Measurements from ENCODE around the gene SIRPA.

SIRPA gene

GRCh38 chr20:1895674-1896483 lies 672 bp downstream of the SIRPA start:
- TF ChIP-seq, protein P1, sequence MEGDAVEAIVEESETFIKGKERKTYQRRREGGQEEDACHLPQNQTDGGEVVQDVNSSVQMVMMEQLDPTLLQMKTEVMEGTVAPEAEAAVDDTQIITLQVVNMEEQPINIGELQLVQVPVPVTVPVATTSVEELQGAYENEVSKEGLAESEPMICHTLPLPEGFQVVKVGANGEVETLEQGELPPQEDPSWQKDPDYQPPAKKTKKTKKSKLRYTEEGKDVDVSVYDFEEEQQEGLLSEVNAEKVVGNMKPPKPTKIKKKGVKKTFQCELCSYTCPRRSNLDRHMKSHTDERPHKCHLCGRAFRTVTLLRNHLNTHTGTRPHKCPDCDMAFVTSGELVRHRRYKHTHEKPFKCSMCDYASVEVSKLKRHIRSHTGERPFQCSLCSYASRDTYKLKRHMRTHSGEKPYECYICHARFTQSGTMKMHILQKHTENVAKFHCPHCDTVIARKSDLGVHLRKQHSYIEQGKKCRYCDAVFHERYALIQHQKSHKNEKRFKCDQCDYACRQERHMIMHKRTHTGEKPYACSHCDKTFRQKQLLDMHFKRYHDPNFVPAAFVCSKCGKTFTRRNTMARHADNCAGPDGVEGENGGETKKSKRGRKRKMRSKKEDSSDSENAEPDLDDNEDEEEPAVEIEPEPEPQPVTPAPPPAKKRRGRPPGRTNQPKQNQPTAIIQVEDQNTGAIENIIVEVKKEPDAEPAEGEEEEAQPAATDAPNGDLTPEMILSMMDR (IDR thresholded peaks at IDR 0.05; ENCODE audit: extremely low read depth, insufficient read depth, missing control alignments): no peak
- peak; percentile 50 for DNase-seq (ENCODE audit: low spot score)
- in situ Hi-C loops (cut with MboI; ENCODE audit: low pct_unique_long_range_greater_than_20kb, low sequenced_read_pairs, unreplicated experiment): no loop called here

- TF ChIP-seq, protein P1 (IDR thresholded peaks at IDR 0.05; ENCODE audit: extremely low read depth, insufficient read depth, missing control alignments): no peak
- no peak for DNase-seq (ENCODE audit: low spot score)
- in situ Hi-C loops (cut with MboI; ENCODE audit: low pct_unique_long_range_greater_than_20kb, low sequenced_read_pairs, unreplicated experiment): no loop called here
Observed at GRCh38 chr20:1896484-1897258, 1.5 kb downstream of the SIRPA start.

GRCh38 chr20:1897541-1897940 lies 2.3 kb downstream of the SIRPA start:
- TF ChIP-seq, protein P1 (IDR thresholded peaks at IDR 0.05; ENCODE audit: extremely low read depth, insufficient read depth, missing control alignments): no peak
- in situ Hi-C loops (cut with MboI; ENCODE audit: low pct_unique_long_range_greater_than_20kb, low sequenced_read_pairs, unreplicated experiment): no loop called here
- DNase-seq (ENCODE audit: low spot score): peak; percentile 68

DNA sequence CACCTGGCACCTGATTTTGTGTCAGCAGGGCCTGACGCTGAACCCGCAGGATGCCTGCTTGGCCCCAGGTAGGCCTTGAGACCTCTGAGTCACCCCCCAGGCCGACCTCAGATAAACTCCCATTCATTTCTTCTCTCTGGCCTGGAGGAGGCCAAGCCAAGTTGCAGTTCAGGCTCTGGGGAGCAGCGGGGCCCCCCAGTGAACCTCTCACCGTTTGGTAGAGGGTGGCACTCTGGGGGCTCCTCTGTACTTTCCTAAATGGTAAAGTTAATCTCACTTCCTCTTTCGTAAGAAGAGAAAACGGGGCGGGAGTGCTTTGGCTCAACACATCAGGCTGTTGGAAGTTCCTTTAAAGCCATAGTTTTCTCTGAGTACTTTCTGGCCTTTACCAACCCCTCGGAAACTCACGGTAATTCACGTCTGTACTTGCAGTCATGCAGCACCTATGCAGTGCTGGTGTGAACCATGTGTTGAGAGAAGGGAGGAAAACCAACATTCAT lies 2.8 kb downstream of the SIRPA start:
- in situ Hi-C loops (cut with MboI; ENCODE audit: low pct_unique_long_range_greater_than_20kb, low sequenced_read_pairs, unreplicated experiment): no loop called here
- DNase-seq (ENCODE audit: low spot score): peak; percentile 77
- TF ChIP-seq, protein P1 (IDR thresholded peaks at IDR 0.05; ENCODE audit: extremely low read depth, insufficient read depth, missing control alignments): no peak

GRCh38 chr20:1898482-1899240 lies 3.5 kb downstream of the SIRPA start:
- DNase-seq (ENCODE audit: low spot score): no peak

DNA sequence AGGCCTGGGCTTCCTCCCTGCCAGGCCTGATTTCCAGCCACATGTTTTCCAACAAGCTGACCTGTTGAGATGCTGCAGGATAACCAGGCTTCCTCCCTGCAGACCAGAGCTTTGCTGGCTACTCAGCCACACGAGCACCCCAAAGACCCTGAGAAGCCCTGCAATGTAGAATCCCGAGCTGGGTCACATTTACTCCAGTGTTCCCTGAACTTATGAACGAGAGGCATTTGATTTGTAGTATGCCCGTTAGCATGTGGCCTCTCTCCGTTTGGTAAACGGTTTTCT lies 4.0 kb downstream of the SIRPA start:
- DNase-seq (ENCODE audit: low spot score): no peak
- in situ Hi-C loops (cut with MboI; ENCODE audit: low pct_unique_long_range_greater_than_20kb, low sequenced_read_pairs, unreplicated experiment): no loop called here
- TF ChIP-seq, protein P1 (IDR thresholded peaks at IDR 0.05; ENCODE audit: extremely low read depth, insufficient read depth, missing control alignments): no peak

More at GRCh38 chr20:1898482-1899240, 3.5 kb downstream of the SIRPA start:
- in situ Hi-C loops (cut with MboI; ENCODE audit: low pct_unique_long_range_greater_than_20kb, low sequenced_read_pairs, unreplicated experiment): no loop called here
- TF ChIP-seq, protein P1 (IDR thresholded peaks at IDR 0.05; ENCODE audit: extremely low read depth, insufficient read depth, missing control alignments): no peak

Data from GM13977 (cell line).